ENCODE measurements around the gene CDKL4. TPM values are rescaled to one million over a fixed set of nuclear protein-coding genes. Genes with fewer than 3 reads are reported as not detected.

CDKL4 gene
- polyA plus RNA-seq, 3 donors: not detected

- Histone ChIP-seq H2AFZ (ENCODE audit: insufficient read depth, low read depth, low read length, poor library complexity, severe bottlenecking) (no peak overlapping the region), H3K4me1 (ENCODE audit: control insufficient read depth in 1 of 2, insufficient read depth in 2 of 2, low read length in 2 of 2) (no peaks in the 10 kb centered on the region), H3K79me2 (ENCODE audit: insufficient read depth, low read length) (no peaks in the 10 kb centered on the region), H3K4me2 (replicated peaks; ENCODE audit: extremely low read depth, low read length, poor library complexity, severe bottlenecking) (no peak overlapping the region), H3K9me3 (replicated peaks in 1 of 2; ENCODE audit: control insufficient read depth in 1 of 2, insufficient read depth in 1 of 2, low read length in 2 of 2) (no peaks in the 10 kb centered on the region), H3K27me3 (ENCODE audit: control insufficient read depth in 2 of 2, insufficient read depth in 2 of 2, low read length in 2 of 2) (no peaks in the 10 kb centered on the region), H3K9ac (ENCODE audit: insufficient read depth, low read length, poor library complexity, severe bottlenecking) (no peak overlapping the region), H3K36me3 (replicated peaks in 1 of 2; ENCODE audit: control insufficient read depth in 1 of 2, insufficient read depth in 2 of 2, low read length in 2 of 2) (peaks cover 15 to 47% of the 10 kb centered on the region in 2 donors), H3K27ac (ENCODE audit: low read depth in 1 of 2, low read length in 2 of 2) (no peak overlapping the region), H3K4me3 (replicated peaks in 1 of 3; ENCODE audit: low read depth in 2 of 3, low read length in 3 of 3) (no peak overlapping the region), H4K20me1 (ENCODE audit: insufficient read depth, low read length) (no peaks in the 10 kb centered on the region)
- Mint-ChIP-seq H3K4me3 (no peak overlapping the region), H3K4me1 (peaks cover 8% of the 10 kb centered on the region), H3K27ac (no peak overlapping the region), H3K27me3 (ENCODE audit: low read depth in 3 of 3) (peaks cover 0 to 1% (median 0%) of the 10 kb centered on the region in 3 donors), H3K36me3 (peaks cover 30% of the 10 kb centered on the region in 2 donors), H3K9me3 (peaks cover 0 to 6% (median 0%) of the 10 kb centered on the region in 7 donors)
- no peak for TF ChIP-seq CTCF (IDR thresholded peaks at IDR 0.05)
- intact Hi-C loops (cut with micrococcal nuclease): no loop called here
- 100% methylated on average over 1 of the region's 1 CpG for WGBS (ENCODE audit: insufficient coverage)
- DNase-seq: no peak
These were observed 21.0 kb upstream of the CDKL4 start for GRCh38 chr2:39264733-39265132.

- Histone ChIP-seq H3K9me3 (replicated peaks in 1 of 2; ENCODE audit: control insufficient read depth in 1 of 2, insufficient read depth in 1 of 2, low read length in 2 of 2) (no peaks in the 10 kb centered on the region), H3K27me3 (ENCODE audit: control insufficient read depth in 2 of 2, insufficient read depth in 2 of 2, low read length in 2 of 2) (no peaks in the 10 kb centered on the region), H3K4me3 (replicated peaks in 1 of 3; ENCODE audit: low read depth in 2 of 3, low read length in 3 of 3) (no peak overlapping the region), H3K27ac (ENCODE audit: low read depth in 1 of 2, low read length in 2 of 2) (no peak overlapping the region), H3K79me2 (ENCODE audit: insufficient read depth, low read length) (no peaks in the 10 kb centered on the region), H3K9ac (ENCODE audit: insufficient read depth, low read length, poor library complexity, severe bottlenecking) (no peak overlapping the region), H2AFZ (ENCODE audit: insufficient read depth, low read depth, low read length, poor library complexity, severe bottlenecking) (no peak overlapping the region), H4K20me1 (ENCODE audit: insufficient read depth, low read length) (no peaks in the 10 kb centered on the region), H3K4me1 (ENCODE audit: control insufficient read depth in 1 of 2, insufficient read depth in 2 of 2, low read length in 2 of 2) (no peaks in the 10 kb centered on the region), H3K36me3 (replicated peaks in 1 of 2; ENCODE audit: control insufficient read depth in 1 of 2, insufficient read depth in 2 of 2, low read length in 2 of 2) (peaks cover 20 to 66% of the 10 kb centered on the region in 2 donors), H3K4me2 (replicated peaks; ENCODE audit: extremely low read depth, low read length, poor library complexity, severe bottlenecking) (no peak overlapping the region)
- no peak for TF ChIP-seq CTCF (IDR thresholded peaks at IDR 0.05)
- H3K27ac Mint-ChIP-seq: peak overlapping the region in 1 of 7 donors; percentile 78
- H3K9me3 Mint-ChIP-seq: peaks cover 0 to 11% (median 0%) of the 10 kb centered on the region in 7 donors
- peaks cover 36 to 45% of the 10 kb centered on the region in 2 donors for H3K36me3 Mint-ChIP-seq
- intact Hi-C loops (cut with micrococcal nuclease): no loop called here
- no peak overlapping the region for H3K4me3 Mint-ChIP-seq
- H3K4me1 Mint-ChIP-seq: no peaks in the 10 kb centered on the region
- no CpG with 5 or more reads among the region's 4 CpGs for WGBS (ENCODE audit: insufficient coverage)
- H3K27me3 Mint-ChIP-seq (ENCODE audit: low read depth in 3 of 3): peaks cover 0 to 1% (median 0%) of the 10 kb centered on the region in 3 donors
- no peak for DNase-seq
These were observed 16.3 kb upstream of the CDKL4 start for GRCh38 chr2:39260087-39260486.

Data from CD14-positive monocyte (primary cell).